AG09309 (cell line): ENCODE measurements around the gene ARVCF.
A peak's percentile ranks its signal among the peaks of the same experiment; 100 is the strongest.

ENCODE experiments used
- DNase-seq: peaks from one replicate; pipeline ENCODE4 v3.0.0-alpha.2; 2010; ENCODE audit warnings: low read depth
- H3K4me3 ChIP-seq: 2 replicates; pipeline ENCODE4 v1.5.1; 2011; ENCODE audit warnings: mild to moderate bottlenecking, low read depth, low read length, moderate library complexity; ENCODE audit not compliant: control insufficient read depth
- TF ChIP-seq, protein P1 (sequence below): IDR thresholded peaks from 2 replicates; pipeline ENCODE4 v1.5.1; 2011; ENCODE audit warnings: mild to moderate bottlenecking, low read depth, low read length, inconsistent platforms; ENCODE audit not compliant: insufficient read depth, control insufficient read depth; ENCODE audit errors: missing control alignments

ARVCF gene

DNA sequence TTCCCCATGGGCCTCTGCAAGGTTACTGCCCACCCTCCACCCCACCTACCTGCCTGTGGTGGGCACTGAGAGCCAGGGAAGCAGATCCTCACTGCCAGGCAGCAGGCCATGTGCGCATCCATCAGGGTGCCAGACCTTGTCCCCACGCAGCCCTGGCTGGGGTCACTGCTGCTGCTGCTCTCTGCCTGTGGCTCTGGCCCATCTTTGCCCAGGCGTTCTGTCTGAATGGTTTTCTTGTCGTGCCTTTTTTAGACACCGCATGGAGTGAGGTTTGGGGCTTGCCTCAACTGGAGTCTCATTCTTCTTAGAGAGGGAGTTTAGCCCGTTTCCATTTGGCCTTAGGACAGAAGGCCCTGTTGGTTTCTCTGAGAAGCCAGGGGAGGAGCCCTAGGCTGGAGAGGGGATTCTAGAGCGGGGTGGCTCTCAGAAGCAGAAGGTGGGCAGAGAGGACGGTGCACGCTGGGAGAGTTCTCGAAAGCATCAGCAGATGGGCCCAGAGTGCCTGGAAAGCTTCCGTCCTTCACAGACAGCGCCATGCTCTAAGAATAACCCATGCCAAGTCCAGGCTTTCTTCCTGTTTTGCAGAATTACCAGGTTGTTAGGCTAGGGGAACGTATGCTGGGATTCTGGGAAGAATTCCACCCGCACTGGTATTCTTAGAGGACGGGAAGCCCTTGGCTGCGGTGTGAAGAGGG lies 12.4 kb upstream of the ARVCF start:
- DNase-seq = no peak
- no peak overlapping the region for H3K4me3 ChIP-seq
- TF ChIP-seq, protein P1, sequence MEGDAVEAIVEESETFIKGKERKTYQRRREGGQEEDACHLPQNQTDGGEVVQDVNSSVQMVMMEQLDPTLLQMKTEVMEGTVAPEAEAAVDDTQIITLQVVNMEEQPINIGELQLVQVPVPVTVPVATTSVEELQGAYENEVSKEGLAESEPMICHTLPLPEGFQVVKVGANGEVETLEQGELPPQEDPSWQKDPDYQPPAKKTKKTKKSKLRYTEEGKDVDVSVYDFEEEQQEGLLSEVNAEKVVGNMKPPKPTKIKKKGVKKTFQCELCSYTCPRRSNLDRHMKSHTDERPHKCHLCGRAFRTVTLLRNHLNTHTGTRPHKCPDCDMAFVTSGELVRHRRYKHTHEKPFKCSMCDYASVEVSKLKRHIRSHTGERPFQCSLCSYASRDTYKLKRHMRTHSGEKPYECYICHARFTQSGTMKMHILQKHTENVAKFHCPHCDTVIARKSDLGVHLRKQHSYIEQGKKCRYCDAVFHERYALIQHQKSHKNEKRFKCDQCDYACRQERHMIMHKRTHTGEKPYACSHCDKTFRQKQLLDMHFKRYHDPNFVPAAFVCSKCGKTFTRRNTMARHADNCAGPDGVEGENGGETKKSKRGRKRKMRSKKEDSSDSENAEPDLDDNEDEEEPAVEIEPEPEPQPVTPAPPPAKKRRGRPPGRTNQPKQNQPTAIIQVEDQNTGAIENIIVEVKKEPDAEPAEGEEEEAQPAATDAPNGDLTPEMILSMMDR = no peak

DNA sequence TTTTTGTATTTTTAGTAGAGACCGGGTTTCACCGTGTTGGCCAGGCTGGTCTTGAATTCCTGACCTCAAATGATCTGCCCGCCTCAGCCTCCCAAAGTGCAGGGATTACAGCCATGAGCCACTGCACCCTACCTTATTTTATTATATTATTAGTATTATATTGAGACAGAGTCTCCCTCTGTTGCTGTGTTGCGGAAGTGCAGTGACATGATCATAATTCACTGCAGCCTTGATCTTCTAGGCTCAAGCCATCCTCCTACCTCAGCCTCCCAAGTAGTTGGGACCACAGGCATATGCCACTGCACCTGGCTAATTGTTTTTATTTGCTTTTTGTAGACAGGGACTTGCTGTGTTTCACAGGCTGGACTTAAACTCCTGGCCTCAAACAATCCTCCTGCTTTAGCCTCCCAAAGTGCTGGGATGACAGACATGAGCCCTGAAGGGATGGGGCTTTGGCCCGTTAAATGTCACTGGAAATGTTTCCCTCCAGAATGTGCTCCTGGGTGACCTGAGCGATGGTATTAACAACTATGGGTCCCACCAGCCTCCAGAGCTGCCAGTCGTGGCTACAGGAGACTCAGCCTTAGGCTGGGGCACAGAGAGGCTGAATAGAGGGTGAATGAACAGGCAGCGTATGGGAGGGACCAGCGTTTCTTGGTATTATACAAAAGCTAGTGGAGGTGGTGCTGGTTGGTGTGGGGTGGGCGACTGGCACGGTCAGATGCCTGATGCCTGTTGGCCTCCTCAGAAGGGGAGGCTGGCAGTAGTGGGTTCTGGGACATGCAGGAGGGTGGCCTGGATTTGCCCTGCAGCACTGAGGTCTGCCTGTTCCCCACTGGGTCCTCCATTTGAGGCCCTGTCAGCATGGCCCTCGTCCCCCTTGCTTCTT lies 11.6 kb upstream of the ARVCF start:
- no peak overlapping the region for H3K4me3 ChIP-seq
- TF ChIP-seq, protein P1 = peak; percentile 41
- DNase-seq = no peak

DNA sequence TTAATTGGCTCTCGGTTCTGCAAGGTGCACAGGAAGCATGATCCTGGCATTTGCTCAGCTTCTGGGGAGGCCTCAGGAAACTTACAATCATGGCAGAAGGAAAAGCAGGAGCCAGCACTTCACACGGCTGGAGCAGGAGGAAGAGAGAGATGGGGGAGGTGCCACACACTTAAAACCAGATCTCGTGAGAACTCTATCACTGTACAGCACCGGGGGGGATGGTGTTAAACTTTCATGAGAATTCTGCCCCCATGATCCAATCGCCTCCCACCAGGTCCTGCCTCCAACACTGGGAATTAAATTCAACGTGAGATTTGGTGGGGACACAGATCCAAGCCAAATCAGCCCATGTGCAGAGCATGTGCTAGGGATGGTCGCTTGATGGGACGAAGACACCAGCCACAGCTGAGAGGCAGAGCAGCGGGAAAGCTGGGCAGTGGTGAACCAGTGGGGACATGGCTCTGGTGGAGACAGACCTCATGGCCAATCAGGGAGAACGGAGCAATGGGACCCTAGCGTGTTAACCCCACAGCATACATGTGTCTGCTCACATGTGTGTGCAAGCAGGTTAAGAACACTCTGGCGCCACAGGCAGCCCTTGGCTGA lies 10.5 kb upstream of the ARVCF start:
- TF ChIP-seq, protein P1 = no peak
- no peak overlapping the region for H3K4me3 ChIP-seq
- DNase-seq = no peak

DNA sequence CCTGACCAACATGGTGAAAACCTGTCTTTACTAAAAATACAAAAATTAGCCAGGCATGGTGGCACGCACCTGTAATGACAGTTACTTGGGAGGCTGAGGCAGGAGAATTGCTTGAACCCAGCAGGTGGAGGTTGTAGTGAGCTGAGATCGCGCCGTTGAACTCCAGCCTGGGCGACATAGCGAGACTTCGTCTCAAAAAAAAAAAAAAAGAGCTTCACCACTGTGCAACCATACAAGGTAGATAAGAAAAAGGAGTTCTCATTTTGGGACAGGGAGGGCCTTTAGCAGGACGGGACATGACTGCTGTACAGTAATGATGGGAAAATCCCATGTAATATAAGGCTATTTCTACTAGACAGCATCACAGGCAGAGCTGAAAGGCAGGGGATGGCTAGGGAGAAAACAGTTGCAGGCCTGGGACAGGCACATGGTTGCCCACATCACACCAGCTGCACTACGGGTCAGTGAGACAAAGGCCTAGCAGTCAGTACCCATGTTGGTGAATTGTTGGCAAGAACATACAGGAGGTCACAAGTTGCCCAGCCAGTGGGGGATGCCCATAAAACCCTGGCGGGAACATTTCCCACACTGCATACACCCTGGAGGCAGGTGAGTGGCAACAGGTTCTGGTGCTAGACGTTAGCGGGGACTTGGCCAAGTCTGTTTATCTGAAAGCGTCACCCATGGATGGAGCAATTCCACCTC lies 9.7 kb upstream of the ARVCF start:
- no peak overlapping the region for H3K4me3 ChIP-seq
- DNase-seq = no peak
- TF ChIP-seq, protein P1 = no peak

DNA sequence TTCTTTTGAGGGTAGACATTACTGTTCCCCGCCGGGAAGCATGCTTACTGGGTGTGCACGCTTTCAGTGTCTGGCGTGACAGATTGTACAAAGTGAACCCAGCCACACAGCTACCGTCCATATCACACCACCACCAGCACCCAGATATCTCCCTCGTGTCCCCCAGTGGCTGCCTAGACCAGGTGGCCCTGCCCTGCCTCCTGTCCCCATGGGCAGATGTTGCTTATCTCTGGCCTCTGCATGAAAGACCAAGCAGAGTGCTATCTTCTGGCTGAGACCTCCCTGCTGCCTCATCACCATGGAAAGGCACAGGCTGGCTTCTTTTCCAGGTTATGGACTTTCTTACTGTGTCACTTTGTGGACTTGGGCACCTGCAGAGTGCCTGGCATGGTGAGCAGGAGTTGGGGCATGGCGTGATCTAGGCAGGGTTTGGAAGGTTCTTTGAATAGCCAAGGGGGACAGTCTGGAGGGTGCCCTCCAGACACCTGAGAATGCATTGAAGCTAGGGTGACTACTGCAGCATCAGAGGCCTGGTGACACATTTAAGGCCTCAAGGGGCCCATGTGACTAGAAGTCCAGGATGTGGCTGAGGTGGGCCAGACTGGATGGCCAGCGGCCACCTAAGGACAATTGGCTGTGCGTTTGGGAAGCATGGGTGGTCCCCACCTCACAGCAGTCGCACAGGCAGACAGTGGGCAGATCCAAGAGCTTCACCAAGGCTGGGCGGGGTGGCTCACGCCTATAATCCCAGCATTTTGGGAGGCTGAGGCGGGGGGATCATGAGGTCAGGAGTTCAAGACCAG lies 9.0 kb upstream of the ARVCF start:
- DNase-seq = no peak
- TF ChIP-seq, protein P1 = no peak
- H3K4me3 ChIP-seq = no peak overlapping the region
